OCI-M1 (cell line): Measurements from ENCODE around the gene MAP3K8.

Experiments
- DNase-seq: peaks from one replicate; lab custom pipeline; 2025; lab: John Stamatoyannopoulos, UW

Gene MAP3K8

DNA sequence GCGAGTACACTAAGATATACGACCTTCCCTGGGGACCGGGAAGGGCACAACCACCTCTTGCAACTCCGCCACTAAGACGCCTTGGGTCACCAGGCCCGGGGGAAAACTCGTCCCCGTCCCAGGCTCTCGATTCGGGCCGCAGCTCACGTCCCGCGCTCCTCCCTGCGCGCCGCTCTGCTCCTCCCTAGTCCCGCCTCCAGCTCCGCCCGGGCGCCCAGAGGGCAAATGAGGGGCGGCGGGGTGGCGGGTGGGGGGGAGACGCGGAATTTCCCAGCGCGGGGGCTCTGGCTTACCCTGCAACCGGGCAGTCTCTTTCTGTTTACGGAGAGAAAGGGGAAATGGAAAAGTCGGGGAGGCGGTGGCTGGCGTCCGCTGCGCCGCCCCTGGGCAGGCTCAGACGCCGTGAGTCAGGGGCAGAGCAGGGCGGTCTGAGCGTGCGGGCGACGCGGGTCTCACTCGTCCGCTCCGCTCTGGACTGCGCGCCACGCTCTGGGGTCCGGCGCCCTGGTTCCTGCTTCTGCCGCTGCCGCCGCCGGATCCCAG is at the start of gene MAP3K8:
MAP3K8 (plus strand) TSS at position 455 of the 543 bp plus-strand sequence. CDS start 4,755 bp downstream, outside the sequence.
- DNase-seq = peak; percentile 95

DNA sequence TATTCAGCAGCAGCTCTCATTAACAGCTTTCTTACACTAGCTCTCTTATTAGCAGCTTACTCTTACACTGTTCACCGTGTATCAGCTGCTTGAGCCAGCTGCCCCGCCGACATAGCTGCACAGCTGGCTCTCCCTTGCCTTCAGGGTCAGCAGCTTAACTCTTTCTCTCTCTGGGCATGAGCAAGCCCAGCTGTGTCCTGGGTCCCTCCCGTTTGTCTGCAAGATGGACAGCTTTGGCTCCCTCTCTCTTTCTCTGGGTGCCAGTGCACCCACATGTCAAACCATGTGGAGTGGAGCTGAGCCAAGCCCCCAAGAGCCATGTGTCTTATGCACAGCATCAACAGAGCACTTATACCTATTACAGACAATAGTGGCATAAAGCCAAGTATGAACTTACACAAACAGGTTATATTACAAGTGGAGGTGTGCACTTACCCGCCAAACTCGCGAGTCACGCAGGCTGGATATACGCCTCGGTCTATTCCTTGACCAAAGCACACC is 49.2 kb upstream of the MAP3K8 start:
- peak; percentile 45 for DNase-seq

DNA sequence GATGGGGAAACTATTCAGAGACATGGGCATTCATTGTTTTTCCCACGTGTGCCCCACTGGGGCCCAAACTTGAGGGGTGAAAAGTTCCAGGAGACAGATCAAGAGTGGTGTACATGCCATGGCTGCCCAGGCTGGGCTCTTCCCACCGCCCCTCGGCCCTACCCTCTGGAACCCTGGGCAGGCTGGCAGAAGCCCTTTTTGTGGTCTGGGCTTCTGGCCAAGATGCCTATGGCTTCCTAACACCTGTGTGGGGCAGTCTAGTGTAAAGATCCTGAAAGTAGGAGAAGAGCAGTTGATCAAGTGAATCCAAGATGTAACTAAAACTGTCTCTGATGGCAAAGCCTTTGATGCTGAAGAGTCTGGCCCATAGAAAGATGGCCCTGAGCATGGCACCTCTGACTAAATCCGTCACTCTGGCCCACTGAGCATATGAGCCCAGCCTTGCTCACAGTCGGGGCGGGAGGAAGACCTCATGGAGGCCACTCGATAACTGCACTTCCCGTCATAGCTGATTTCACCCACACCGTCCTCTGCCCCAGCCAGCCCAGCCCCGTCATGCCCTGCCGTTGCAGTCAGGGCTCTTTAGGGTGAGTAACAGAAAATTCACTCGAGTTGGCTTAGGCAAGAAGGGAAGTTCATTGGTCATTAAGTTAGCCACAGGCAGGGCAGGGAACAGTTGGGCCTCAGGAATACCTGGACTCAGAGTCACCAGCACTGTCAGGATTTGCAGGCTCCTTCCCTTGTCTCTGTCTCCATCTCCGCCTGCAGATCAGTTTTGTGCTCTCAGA is 47.0 kb upstream of the MAP3K8 start:
- DNase-seq = no peak

DNA sequence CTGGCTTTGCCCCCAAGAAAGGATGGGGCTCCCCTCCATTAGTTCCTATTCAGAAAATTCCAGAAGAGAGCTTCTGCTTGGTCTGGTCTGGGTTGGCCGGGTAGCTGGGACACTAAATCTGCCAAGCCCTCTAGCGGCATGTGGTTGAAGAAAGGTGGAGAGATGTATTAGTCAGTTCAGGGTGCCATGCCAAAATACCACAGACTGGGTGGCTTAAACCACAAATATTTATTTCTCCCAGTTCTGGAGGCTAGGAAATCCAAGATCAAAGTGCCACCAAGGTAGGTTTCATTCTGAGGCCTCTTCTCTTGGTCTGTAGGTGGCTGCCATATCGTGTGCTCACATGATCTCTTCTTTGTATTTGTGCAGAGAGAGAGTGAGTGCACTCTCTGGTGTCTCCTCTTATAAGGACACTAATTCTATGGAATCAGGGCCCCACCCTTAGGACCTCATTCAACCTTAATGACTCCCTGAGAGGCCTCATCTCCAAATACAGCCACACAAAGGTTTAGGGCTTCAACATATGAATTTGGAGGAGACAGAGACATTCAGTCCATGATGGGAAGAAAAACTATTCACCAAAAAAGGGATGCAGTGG is 46.2 kb upstream of the MAP3K8 start:
- DNase-seq = no peak

DNA sequence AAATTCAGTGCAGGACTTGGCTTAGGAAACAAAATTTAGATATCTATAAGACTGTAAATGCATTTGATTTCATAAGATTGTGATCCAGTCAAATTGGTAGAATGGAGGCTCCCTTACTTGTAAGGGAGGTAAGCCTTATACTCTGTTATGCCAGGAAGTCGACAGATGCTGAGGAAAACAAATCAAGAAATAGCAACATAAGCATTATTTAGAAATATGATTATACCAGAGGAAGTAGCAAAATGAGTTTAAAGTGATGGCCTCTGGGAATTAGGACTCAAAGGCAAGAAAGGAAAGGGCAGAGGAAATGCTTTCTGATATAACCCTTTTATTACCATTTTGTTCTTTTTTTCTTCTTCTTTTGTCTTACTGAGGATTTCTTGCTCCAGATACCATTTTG is 44.4 kb upstream of the MAP3K8 start:
- no peak for DNase-seq

DNA sequence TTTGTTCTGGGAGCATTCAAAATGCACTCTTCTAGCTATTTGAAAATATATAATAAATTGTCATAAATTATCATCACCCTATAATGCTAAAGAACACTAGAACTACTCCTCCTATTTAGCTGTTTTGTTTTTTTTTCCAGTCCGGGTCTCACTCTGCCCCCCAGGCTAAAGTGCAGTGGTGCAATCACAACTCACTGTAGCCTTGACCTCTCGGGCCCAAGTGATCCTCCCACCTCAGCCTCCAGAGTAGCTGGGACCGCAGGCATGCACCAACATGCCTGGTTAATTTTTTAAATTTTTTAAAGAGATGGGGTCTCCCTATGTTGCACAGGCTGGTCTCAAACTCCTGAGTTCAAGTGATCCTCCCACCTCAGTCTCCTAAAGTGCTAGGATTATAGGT is 43.8 kb upstream of the MAP3K8 start:
- no peak for DNase-seq

DNA sequence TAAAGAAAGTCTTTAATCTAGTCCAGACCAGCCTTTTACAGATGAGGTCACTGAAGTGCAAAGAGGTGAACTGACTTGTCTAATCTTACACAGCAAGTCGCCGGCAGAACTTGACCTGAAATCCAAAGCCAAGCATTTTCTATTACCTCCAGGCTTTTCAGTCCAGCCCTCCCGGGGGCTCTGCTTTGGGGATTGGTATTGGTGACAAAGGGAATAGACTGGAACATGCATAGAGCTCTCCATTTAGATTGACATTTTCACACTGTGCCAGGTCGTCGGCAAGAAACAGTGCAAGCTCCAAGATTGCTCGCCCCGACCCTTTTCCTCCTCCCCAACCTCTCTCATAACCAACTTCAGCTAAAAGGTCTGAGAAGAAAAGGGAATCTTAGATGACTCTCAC is 42.7 kb upstream of the MAP3K8 start:
- DNase-seq = no peak

DNA sequence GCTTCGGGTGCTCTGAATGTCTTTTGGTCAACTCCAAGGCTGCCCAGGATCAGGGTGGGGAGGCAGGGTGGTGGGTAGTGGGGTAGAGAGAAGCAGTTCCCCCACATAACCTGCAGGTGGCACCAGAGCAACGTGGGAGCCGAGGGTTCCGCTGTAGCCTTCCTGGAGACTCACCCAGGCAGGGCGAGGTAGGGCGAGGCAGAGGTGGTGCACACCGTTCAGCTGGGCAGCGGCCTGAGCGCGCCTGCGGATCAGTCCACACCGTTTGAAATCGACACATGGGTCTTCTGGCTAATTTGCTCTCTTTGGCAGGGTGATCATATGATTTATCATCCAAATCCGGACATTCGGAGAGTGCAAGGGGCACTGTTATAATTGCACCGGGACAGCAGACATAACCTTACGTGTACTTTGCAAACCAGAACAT is 41.4 kb upstream of the MAP3K8 start:
- DNase-seq = peak; percentile 83

DNA sequence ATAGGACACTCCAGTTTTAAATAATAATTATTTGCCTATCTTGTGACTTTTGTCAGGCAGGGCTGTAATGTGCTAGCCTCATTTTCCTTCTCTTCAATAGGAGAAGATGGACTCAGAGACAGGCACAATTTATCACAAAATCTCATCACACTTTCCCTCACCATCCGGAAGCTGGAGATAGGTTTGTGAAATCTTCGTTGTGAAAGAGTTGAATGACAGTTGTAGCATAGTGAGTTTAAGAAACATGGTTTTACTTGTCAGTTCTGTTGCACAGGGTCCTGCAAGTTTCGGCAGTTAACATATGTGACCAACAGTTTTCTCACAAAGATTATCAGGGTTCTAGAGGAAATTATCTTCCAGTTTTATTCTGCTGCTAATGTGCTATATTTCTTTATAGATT is 37.7 kb upstream of the MAP3K8 start:
- DNase-seq = peak; percentile 62

DNA sequence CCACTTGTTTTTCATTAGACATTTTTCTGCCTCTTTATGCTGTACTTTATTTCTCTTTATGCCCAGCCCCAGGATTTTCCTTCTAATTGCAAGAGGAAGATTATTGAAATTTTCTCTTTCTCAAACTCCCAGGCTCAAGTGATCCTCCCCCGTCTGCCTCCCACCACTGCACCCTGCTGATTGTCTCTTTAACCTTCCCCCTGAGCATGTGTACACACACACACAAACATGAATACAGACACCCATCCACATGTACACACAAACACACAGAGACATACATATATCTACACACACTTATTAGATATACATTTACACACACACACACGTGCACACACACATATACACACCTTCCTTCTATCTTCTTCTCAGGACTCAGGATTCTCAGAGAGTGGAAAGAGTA is 37.3 kb upstream of the MAP3K8 start:
- peak; percentile 52 for DNase-seq

DNA sequence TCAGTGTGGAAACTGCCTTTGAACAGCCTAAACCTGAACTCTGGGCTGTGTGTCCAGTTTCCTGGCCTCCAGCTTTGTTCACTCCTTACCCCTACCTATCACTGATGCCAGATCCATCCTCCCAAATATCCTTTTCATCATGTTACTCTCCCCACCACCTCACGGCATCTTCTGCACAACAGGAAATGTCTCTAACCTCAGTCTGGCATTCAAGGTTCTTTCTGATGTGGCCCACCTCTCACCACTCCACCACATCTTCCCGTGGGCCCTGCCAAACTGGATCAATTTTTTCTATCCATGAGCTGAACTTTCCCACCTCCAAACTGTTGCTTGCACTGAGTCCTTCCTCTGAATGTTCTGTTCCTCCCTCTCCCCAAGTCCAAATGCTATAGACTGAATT is 35.8 kb upstream of the MAP3K8 start:
- no peak for DNase-seq

DNA sequence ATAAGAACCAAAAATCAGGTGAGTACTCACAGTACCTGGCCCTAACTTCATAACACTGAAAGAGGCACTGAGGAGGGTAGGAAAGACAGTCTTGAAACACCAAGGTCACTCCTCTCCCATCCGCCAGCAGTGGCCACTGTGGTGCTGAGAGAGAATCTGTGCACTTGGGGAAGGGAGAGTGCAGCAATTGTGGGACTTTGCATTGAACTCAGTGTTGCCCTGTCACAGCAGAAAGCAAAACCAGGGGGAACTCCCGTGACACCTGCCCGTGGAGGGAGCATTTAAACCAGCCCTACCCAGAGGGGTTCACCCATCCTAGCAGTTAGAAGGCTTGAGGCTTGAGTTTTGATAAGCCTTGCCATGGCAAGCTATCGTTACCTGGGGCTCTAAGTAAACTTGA is 35.2 kb upstream of the MAP3K8 start:
- peak; percentile 19 for DNase-seq

DNA sequence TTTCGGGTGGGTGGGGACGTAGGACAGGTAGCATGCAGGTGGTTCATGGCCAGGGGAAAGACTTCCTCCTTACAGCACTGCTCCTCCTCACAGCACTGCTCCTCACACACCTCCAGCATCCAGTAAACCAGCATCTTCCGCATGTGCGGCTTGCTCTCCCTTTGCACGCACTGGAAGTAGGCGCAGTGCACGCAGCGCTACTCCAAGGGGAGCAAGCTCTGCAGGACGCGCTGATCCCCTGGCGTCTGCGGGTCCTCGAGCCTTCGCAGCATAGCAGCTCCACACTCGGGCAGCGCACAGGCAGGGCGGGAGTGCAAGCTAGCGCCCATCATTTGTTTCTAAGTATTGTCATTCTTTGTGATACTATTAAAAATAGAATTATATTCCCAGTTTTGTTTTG is 30.5 kb upstream of the MAP3K8 start:
- DNase-seq = no peak

DNA sequence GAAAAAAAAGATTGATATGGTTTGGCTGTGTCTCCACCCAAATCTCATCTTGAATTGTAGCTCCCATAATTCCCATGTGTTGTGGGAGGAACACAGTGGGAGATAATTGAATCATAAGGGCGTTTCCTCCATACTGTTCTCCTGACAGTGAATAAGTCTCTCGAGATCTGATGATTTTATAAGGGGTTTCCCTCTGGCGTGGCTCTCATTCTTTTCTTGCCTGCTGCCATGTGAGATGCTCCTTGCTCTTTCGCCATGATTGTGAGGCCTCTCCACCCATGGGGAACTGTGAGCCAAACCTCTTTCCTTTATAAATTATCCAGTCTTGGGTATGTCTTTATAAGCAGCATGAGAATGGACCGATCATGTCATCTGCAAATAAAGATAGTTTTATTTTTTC is 29.4 kb upstream of the MAP3K8 start:
- no peak for DNase-seq

DNA sequence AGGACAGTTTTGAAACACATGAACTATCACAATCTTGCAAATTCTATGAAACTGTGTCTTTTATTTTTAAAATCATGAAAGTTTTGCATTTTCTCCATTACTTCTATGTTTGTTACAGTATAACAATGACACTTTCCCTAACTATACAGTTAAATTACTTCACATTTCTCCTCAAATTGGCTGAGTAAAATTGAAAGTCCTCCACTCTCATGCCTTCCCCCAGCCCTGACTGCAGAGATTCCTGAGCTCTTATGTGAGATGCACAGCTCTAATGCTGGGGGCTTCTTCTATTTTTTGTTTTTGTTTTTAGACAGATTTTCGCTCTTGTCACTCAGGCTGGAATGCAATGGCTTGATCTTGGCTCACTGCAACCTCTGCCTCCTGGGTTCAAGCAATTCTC is 22.7 kb upstream of the MAP3K8 start:
- DNase-seq = no peak

DNA sequence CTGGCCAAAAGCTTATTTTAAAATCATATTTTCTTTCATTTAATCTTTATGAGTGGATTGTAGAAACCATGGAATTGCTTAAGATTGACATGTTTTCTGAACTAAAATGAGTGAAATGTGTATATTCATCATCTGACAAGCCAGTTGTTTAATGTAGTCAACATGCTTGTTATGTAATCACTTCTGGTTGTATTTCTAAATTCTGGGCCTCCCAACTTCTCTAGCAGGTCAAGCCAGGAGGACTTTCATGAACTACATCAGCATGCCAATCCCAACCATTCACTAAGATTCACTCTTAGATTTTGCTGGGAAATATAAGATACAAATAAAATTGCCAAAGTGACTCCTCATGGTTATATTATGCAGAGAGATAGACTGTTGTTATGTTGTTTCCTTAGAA is 21.1 kb upstream of the MAP3K8 start:
- no peak for DNase-seq

DNA sequence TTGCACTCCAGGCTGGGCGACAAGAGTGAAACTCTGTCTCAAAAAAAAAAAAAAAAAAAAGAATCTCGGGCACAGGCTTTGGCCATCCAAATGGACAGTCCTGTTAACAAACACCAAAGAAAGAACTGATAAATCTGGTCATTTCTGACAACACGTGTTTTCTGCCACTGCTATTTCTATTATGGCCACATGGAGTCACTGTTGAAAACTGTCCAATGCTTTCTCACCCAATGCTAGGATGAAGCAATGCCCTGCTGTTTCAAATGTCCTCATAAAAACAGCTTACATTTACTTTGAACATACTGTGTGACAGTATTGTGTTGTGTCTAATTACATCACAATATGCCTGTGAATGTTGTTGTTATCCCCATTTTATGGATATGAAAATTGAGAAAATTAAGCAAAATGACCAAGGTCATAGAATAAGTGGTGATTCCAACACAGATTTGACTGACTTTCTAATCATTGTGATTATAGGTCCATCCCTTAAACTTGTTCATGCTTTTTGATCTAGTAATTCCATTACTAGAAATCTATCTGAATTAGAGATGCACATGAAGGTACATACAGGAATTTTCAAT is 19.9 kb upstream of the MAP3K8 start:
- peak; percentile 89 for DNase-seq

DNA sequence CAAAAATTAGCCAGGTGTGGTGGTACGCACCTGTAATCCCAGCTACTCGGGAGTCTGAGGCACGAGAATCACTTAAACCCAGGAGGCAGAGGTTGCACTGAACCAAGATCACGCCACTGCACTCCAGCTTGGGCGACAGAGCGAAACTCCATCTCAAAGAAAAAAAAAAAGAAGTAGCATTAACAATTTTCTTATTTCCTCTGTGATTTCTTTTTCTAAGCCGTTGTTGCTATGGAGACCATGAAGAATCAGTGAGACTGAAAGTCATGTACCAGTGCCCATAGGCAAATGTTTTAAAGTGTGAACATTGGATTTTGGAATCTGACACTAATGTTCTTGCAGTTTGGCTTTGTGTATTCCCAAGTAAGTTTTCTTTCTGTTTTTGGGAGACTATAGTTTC is 18.4 kb upstream of the MAP3K8 start:
- no peak for DNase-seq

DNA sequence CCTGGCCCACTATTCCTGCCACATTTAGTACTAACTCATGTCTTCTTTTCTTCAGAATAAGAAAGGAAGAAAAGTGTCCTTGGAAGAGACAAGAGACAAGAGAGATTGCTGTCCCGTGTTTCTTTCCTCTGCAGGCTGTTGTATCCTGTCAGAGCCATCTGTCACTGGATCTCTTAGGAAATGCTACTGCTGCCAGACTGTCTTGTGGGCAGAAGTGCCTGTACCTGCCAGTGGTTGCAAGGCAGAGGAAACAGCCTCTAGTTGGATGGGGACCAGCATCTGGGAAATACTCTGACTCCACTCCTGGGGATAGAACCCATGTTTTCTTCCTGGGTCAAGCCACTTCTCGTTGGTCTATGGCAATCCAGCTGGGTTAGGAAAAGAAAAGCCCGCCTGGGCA is 16.7 kb upstream of the MAP3K8 start:
- no peak for DNase-seq

DNA sequence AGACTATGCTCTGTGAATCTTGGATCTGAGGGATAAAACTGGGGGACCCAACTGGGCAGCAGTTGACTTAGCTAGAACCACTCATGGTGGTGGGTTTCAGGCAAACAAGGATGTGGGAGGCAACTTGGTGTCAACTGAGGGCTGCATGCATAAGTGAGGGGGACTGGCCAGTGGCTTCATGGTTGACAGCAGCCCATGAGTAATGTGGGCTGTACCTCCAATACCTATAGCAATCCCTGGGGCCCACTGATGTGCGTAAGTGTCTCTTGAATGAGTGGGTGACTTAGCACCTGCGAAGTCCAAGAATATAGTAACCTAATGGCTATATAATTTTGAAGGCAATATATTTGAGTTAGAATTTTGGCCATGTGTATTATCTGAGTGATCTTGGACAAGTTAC is 13.7 kb upstream of the MAP3K8 start:
- DNase-seq = no peak

DNA sequence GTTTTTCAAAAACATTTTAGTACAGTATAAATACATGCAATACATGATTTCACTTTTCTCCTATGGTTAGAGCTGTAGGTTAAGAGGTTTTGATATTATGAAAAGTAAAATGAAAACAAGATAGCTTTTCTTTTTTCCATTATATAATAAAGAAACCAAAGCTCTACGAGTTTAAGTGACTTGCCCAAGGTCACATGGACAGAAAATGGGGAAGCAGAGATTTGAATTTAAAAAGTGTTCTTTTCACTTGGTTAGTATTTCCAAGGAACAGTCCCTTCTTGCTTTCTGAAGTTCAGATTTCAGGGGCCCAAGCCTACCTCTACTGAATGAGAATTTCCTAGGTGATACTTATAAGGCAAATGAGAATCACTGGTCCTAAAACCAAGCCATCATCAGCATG is 13.2 kb upstream of the MAP3K8 start:
- peak; percentile 29 for DNase-seq

DNA sequence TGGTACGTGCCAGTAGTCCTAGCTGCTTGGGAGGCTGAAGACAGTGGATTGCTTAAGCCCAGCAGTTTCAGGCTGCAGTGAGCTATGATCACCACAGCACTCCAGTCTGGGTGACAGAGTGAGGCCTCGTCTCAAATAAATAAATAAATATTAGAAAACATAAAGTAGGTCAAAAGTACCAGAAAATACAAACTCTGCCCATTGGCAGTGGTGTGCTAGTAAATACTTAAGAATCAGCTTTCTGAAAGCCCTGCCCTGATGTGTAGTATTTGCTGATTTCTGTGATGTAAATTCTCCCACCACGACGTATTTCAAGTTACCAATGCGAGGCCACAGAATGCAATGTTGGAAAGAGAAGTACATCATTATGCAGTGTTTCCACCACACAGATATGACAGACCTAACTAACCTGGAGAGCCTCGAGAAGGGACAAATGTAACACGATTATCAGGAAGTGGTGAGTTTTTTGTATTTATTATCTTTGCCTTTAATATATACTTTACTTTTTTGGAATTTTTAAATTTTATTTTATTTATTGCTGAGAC is 11.8 kb upstream of the MAP3K8 start:
- no peak for DNase-seq
